Sigmoid colon (tissue), 7 donors: ENCODE measurements around the gene RS1. TPM values are rescaled to one million over a fixed set of nuclear protein-coding genes. Genes with fewer than 3 reads are reported as not detected.

Experiments used
- DNase-seq: peaks from one replicate; pipeline ENCODE4 v3.0.0-alpha.2; 2019
- H3K27ac ChIP-seq, 4 donors: fragments of 200-600 bp; sonication (generic); one replicate each; pipeline ENCODE4 v1.5.1; 2016 to 2019; ENCODE audit warnings: mild to moderate bottlenecking in 1 of 4
- H3K27me3 ChIP-seq, 3 donors: fragments of 200-600 bp; sonication (generic); one replicate each; pipeline ENCODE4 v1.5.1; 2019; ENCODE audit warnings: mild to moderate bottlenecking in 1 of 3
- H3K36me3 ChIP-seq, 4 donors: fragments of 200-600 bp; sonication (generic); one replicate each; pipeline ENCODE4 v1.5.1; 2016 to 2019
- H3K4me1 ChIP-seq, 4 donors: fragments of 200-600 bp; sonication (generic); one replicate each; pipeline ENCODE4 v1.5.1; 2017 to 2019
- H3K4me3 ChIP-seq, 4 donors: fragments of 200-600 bp; sonication (generic); one replicate each; pipeline ENCODE4 v1.5.1; 2017 to 2019; ENCODE audit warnings: mild to moderate bottlenecking in 2 of 4, moderate library complexity in 1 of 4
- H3K9me3 ChIP-seq, 4 donors: fragments of 200-600 bp in 3 of 4; sonication (generic) in 3 of 4; one replicate each; pipeline versions ENCODE4 v1.5.1 to v1.6.1; 2013 to 2019
- CTCF ChIP-seq, 4 experiments: fragments of 450-650 bp in 3 of 4; fragments of 200-600 bp in 1 of 4; IDR thresholded peaks; one replicate each; pipeline ENCODE4 v1.5.1; 2016 to 2019; ENCODE audit warnings: antibody characterized with exemption in 4 of 4, mild to moderate bottlenecking in 3 of 4, moderate library complexity in 2 of 4
- EP300 ChIP-seq, 4 donors: sonication (generic); formaldehyde crosslinking; IDR thresholded peaks; one replicate each; pipeline ENCODE4 v1.6.1; 2017; ENCODE audit warnings: antibody characterized with exemption in 4 of 4
- POLR2A ChIP-seq, 2 donors: fragments of 450-650 bp; IDR thresholded peaks; one replicate each; pipeline ENCODE4 v1.6.1; 2016; ENCODE audit warnings: antibody characterized with exemption in 2 of 2, mild to moderate bottlenecking in 2 of 2, moderate library complexity in 2 of 2
- POLR2AphosphoS5 ChIP-seq, 4 donors: sonication (generic); formaldehyde crosslinking; IDR thresholded peaks; one replicate each; pipeline ENCODE4 v1.6.1; 2017; ENCODE audit warnings: antibody characterized with exemption in 4 of 4
- WGBS, 2 donors: extraction: QIAGEN DNeasy Blood & Tissue Kit; methylation state at CpG; one replicate each; pipeline ENCODE4 v1.1.7; 2013; 5-methylcytosine and 5-hydroxymethylcytosine counted together
- intact Hi-C: fragments of 100-400 bp; cut with DNase I; formaldehyde crosslinking; loops from one replicate; pipeline ENCODE4 v1.15.1; 2023
- polyA plus RNA-seq, 3 donors: library from polyadenylated mRNA; stranded (reverse); fragments of 200-250 nt; gene quantifications; one replicate each; pipeline ENCODE4 v1.2.3, GENCODE V29; 2013
- total RNA-seq, 4 donors: library from RNA; depleted of rRNA; stranded (reverse); fragments of >200 nt; gene quantifications; one replicate each; pipeline ENCODE4 v1.1.0, GENCODE V29; 2016
- donor health status: healthy with polysubstance abuse.
- donor health status: Bipolar disorder and iron deficiency.
- donor health status: healthy.

The RS1 gene
- total RNA-seq (not detected), polyA plus RNA-seq (under 1 TPM in 1 of 3 donors, not detected in 2; 0.01 TPM)

DNA sequence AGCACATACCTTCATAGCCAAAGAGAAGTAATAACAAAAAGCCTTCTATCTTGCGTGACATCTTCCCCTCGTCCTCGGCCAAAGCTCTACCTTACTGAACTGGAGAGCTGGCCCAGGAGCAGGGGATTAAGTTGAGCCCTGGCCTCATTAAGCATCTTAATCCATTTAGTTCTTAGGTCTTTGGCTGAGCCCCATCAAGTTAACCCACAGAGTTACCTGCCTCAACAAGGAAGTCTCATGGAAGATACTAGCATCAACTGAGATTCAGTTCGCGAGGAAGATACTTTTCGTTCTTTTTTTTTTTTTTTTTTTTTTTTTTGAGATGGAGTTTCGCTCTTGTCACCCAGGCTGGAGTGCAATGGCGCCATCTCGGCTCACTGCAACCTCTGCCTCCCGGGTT, at the start of gene RS1:
Gene RS1 (minus strand): TSS at position 101 of the 400 bp plus-strand sequence. CDS start 40 bp downstream, at position 61.
- WGBS, 2 donors = 87 to 93% methylated on average over 10 of the region's 10 CpGs
- intact Hi-C loops = loop anchor here (10.0 kb wide), 2 partner anchors 313 to 673 kb away; partner anchors contain the start of genes PDHA1 and PHKA2
- Histone ChIP-seq H3K9me3 (no peaks in the 10 kb centered on the region), H3K27ac (no peak within 1 kb of the TSS), H3K4me3 (no peak within 1 kb of the TSS), H3K36me3 (no peaks in the 10 kb centered on the region), H3K4me1 (no peaks in the 10 kb centered on the region), H3K27me3 (no peaks in the 10 kb centered on the region)
- TF ChIP-seq EP300 (IDR thresholded peaks at IDR 0.05) = no peak
- DNase-seq = no peak

DNA sequence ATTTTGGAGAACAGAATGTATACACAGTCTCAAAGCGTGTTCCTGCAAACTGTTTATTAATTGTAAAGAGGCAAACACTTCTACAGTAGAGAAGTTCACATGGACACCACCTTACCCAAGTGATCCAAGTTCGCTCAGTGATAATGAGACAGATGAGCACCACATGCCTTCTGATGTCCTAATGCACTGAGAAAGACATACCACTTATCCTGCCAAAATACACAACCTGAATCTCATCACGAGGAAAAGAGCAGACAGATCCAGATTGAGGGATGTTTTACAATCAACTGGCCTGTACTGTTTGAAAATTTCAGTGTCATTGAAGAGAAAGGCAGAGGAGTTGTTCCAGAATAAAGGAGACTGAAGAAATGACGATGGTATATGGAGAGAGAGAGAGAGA, 47.9 kb upstream of the RS1 start:
- Histone ChIP-seq H3K27me3 (no peaks in the 10 kb centered on the region), H3K4me3 (no peak overlapping the region), H3K4me1 (no peaks in the 10 kb centered on the region), H3K9me3 (no peaks in the 10 kb centered on the region), H3K27ac (no peak overlapping the region), H3K36me3 (no peaks in the 10 kb centered on the region)
- DNase-seq = no peak
- intact Hi-C loops = no loop called here
- 72 to 83% methylated on average over 4 of the region's 4 CpGs for WGBS, 2 donors
- TF ChIP-seq CTCF (IDR thresholded peaks at IDR 0.05) (no peak), POLR2AphosphoS5 (IDR thresholded peaks at IDR 0.05) (no peak), EP300 (IDR thresholded peaks at IDR 0.05) (no peak), POLR2A (IDR thresholded peaks at IDR 0.05) (no peak)

- no peak overlapping the region for H3K27ac ChIP-seq
- no peak for DNase-seq
- no peaks in the 10 kb centered on the region for H3K36me3 ChIP-seq
- no peaks in the 10 kb centered on the region for H3K27me3 ChIP-seq
- H3K4me3 ChIP-seq = no peak overlapping the region
- intact Hi-C loops = no loop called here
- no peaks in the 10 kb centered on the region for H3K4me1 ChIP-seq
- TF ChIP-seq EP300 (IDR thresholded peaks at IDR 0.05) (no peak), POLR2AphosphoS5 (IDR thresholded peaks at IDR 0.05) (no peak)
- H3K9me3 ChIP-seq = no peaks in the 10 kb centered on the region
- WGBS, 2 donors = 87 to 90% methylated on average over 9 of the region's 9 CpGs
These were observed 43.0 kb upstream of the RS1 start for GRCh38 chrX:18714910-18715309.

DNA sequence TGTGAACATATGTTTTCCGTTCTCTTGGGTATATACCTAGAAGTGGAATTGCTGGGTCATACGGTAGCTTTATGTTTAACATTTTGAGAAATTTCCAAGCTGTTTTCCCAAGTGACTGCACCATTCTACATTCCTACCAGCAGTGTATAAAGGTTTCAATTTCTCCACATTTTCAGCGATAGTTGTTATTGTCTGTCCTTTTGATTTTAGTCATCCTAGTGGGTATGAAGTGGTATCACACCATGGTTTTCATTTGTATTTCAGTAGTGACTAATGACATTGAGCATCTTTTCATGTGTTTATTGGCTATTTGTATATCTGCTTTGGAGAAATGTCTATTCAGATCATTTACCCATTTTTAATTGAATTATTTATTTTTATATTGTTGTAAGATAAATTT, 37.9 kb upstream of the RS1 start:
- Histone ChIP-seq H3K27me3 (no peaks in the 10 kb centered on the region), H3K36me3 (no peaks in the 10 kb centered on the region), H3K9me3 (no peaks in the 10 kb centered on the region), H3K4me3 (no peak overlapping the region), H3K27ac (no peak overlapping the region), H3K4me1 (no peaks in the 10 kb centered on the region)
- intact Hi-C loops = no loop called here
- TF ChIP-seq POLR2A (IDR thresholded peaks at IDR 0.05) (no peak), POLR2AphosphoS5 (IDR thresholded peaks at IDR 0.05) (no peak), EP300 (IDR thresholded peaks at IDR 0.05) (no peak), CTCF (IDR thresholded peaks at IDR 0.05) (no peak)
- DNase-seq = no peak
- 87% methylated on average over 3 of the region's 3 CpGs for WGBS, 2 donors

DNA sequence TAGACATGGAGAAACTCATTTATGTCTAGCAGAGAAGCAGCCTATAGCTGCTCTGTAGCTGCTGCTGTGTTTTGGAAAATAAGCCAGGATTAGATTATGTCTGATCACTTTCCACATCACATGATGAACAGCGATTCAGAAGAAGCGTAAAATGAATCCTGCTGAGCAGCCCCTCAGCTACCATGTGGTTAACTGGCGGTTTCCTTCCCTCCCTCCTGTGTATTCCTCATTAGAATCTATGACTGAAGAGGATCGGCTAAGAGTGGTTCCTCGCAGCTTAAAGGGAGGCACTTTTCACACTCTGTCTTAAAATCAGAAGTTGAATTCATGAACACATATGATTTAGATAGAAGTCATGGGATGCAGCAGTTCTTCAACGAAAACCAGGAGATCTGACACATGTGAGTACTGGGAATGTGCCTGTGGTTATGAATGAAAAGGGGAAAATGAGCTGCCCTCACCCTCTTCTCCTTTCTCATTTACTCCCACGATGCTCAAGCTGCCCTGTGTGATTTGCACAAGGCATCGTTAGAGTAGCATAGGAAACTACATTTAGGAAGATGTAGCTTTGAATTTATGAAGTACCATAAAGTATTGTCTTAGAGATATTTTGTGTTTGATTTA, 35.6 kb upstream of the RS1 start, which contains the start of gene PPEF1:
Gene PPEF1 (plus strand): TSS at position 220 of the 624 bp plus-strand sequence. CDS start 136 bp downstream, at position 356.
- Histone ChIP-seq H3K27me3 (no peaks in the 10 kb centered on the region), H3K27ac (no peak within 1 kb of the TSS), H3K4me3 (no peak within 1 kb of the TSS), H3K36me3 (no peaks in the 10 kb centered on the region), H3K9me3 (no peaks in the 10 kb centered on the region), H3K4me1 (no peaks in the 10 kb centered on the region)
- 31 to 56% methylated on average over 8 of the region's 8 CpGs for WGBS, 2 donors
- TF ChIP-seq POLR2A (IDR thresholded peaks at IDR 0.05) = no peak
- no peak for TF ChIP-seq EP300 (IDR thresholded peaks at IDR 0.05)
- no peak for TF ChIP-seq CTCF (IDR thresholded peaks at IDR 0.05)
- TF ChIP-seq POLR2AphosphoS5 (IDR thresholded peaks at IDR 0.05) = no peak
- no peak for DNase-seq
- intact Hi-C loops = no loop called here
